RKO (cell line): ENCODE measurements around the gene NOS3.
"Not testable (repeated sequence)": the region's sequence is repeated elsewhere in the genome, so short reads cannot be mapped to it uniquely, and the experiment has no call there.

Experiments
- DNase-seq: peaks from one replicate; pipeline ENCODE4 v3.0.0-alpha.2; 2016; ENCODE audit warnings: low spot score

The NOS3 gene

DNA sequence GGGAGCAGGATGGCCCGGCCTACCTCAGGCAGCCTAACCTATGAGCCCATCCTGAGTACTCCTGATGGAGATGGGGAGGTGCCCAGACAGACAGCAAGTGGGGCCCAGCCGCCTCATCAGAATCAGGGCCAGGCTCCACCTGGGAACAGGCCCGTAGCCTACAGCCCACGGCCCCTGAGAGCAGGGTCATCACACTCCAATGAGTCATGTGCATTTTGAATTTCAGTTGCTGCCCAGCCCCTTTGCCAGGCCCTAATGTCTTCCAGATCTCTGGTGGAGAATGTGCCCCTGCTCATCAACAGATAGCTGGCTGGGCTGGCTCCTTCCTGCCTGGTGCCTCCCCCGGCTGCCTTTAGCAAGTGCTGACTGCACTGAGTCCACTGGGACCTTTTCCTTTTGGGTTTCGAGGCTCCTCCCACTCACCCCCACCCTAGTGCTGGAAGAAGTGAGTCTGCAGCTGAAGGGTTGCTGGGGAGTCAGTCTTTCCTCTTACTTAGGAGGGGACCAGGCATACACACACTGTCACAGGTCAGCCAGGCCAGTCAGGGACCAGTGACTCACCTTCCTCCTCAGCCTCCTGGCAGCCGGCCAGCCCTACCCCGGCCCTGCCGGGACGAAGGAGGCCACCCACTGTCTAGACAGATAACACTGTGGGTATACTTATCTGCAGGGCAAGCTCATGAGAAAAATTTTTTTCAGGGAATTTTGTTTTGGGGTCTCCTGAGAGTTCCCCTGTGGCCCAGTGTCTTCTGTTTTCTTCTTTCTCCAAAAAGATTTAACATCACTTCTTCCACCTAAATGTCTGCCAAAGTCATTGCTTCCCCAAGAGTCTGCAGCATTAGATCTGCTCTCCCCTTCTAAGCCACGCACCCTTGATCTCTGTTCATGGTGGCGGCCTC lies 48.4 kb downstream of the NOS3 start:
- peak; percentile 96 for DNase-seq

- DNase-seq = no peak
Observed at GRCh38 chr7:151039850-151040548, 49.2 kb downstream of the NOS3 start.

- DNase-seq = no peak
Observed at GRCh38 chr7:151040616-151041375, 50.0 kb downstream of the NOS3 start.

GRCh38 chr7:151043449-151043848 lies 52.6 kb downstream of the NOS3 start:
- DNase-seq = not testable (repeated sequence)

GRCh38 chr7:151043959-151044358 lies 53.1 kb downstream of the NOS3 start:
- no peak for DNase-seq

GRCh38 chr7:151045262-151045661 lies 54.4 kb downstream of the NOS3 start:
- DNase-seq = no peak

DNA sequence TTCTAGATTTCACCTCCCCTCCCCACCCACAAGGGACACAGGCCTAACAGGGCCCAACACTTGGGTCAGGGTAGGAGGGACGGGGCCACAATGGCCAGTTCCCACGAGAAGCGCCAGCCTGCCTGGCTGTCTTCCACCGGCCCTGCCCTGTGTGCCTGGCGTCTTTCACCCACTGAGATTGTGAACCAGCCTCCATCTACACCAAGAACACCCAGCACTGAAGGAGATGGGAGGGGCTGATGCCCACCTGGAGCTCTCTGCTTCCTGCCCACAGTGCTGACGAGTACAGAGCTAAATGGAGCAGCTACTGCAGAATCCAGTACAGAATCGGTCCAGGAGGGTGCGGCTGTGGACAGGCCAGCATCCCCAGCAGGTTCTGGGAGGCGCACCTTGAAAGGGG lies 55.1 kb downstream of the NOS3 start:
- DNase-seq = no peak

GRCh38 chr7:151046603-151047573 lies 56.1 kb downstream of the NOS3 start:
- DNase-seq = no peak

DNA sequence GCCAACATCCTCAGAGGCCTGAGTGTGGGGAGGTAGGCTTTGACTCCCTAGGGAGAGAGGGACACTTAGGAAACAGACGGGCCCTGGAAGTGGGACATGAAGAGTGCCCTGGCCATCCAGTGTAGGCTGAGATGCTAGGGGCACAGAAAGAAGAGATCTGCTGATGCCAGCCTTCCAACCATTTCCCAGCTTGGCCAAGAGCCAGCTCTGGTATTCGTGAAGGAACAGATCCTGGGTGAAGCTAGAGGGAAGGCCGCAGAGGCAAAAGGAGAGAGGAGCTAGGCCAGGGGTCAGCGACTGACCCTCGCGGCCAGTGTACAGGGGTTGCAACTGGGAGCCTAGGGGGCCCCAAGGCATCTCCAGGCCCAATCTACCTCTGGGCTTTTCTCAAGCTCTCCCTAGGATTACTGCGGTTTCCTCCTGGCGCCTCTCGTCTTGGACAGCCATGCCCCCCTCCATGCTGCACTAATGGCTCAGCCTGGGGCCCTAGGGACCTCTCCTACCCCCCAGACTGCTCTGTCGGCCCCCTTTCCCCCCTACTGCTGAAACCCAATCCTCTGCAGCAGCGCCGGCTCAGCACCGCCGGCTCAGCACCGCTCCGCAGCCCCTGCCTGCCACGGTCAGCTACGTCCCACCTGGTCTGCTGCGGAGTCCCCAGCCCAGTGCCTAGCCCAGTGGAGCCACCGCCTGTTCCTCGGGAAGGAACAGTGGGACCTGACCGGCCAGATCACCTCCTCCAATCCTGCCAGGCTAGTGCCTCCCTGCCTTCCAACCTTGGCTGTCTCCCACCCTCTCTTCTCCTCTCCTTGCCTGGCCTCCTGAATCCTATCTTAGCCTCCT lies 57.4 kb downstream of the NOS3 start, which contains the start of gene ASIC3:
Gene ASIC3 (plus strand): TSS at position 556 of the 840 bp plus-strand sequence. CDS start 355 bp downstream, outside the sequence.
- DNase-seq = no peak

DNA sequence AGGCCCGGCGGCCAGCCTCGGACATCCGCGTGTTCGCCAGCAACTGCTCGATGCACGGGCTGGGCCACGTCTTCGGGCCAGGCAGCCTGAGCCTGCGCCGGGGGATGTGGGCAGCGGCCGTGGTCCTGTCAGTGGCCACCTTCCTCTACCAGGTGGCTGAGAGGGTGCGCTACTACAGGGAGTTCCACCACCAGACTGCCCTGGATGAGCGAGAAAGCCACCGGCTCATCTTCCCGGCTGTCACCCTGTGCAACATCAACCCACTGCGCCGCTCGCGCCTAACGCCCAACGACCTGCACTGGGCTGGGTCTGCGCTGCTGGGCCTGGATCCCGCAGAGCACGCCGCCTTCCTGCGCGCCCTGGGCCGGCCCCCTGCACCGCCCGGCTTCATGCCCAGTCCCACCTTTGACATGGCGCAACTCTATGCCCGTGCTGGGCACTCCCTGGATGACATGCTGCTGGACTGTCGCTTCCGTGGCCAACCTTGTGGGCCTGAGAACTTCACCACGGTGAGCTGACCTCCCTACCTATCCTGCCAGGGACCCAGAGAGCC lies 58.2 kb downstream of the NOS3 start:
- no peak for DNase-seq

GRCh38 chr7:151051108-151051507 lies 60.3 kb downstream of the NOS3 start:
- no peak for DNase-seq

- DNase-seq = no peak
Observed at GRCh38 chr7:151053096-151053495, 62.3 kb downstream of the NOS3 start.

- no peak for DNase-seq
Observed at GRCh38 chr7:151053751-151054150, 62.9 kb downstream of the NOS3 start.

GRCh38 chr7:151056283-151056665 lies 65.5 kb downstream of the NOS3 start:
- peak; percentile 50 for DNase-seq

GRCh38 chr7:151056666-151057505 lies 66.1 kb downstream of the NOS3 start:
- no peak for DNase-seq

DNA sequence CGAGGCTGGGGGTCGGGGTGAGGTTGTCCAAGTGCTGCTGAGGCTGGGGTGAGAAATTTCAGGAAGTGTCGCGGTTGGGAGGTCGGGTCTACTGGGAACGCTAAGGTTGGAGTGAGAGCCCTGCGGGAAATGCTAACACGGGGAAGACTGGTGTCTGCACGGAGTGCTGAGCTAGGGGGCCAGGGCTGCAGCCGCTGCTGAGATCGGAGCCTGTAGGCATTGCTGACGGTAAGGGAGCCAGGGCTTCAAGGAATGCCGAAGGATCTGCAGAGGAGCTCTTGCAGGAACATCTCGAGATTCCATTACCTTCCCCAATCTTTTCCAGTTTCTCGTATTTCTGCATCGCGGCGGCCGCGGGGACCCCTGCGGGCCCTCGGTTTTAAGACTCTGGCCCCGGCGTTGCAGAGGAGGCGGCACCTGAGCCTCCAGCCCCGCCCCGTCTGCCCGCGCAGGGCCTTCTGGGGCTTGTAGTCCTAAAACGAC lies 66.7 kb downstream of the NOS3 start, which contains the start of gene CDK5:
Gene CDK5 (minus strand): TSS at position 392 of the 483 bp plus-strand sequence. CDS start 49 bp downstream, at position 343.
- DNase-seq = peak; percentile 58

DNA sequence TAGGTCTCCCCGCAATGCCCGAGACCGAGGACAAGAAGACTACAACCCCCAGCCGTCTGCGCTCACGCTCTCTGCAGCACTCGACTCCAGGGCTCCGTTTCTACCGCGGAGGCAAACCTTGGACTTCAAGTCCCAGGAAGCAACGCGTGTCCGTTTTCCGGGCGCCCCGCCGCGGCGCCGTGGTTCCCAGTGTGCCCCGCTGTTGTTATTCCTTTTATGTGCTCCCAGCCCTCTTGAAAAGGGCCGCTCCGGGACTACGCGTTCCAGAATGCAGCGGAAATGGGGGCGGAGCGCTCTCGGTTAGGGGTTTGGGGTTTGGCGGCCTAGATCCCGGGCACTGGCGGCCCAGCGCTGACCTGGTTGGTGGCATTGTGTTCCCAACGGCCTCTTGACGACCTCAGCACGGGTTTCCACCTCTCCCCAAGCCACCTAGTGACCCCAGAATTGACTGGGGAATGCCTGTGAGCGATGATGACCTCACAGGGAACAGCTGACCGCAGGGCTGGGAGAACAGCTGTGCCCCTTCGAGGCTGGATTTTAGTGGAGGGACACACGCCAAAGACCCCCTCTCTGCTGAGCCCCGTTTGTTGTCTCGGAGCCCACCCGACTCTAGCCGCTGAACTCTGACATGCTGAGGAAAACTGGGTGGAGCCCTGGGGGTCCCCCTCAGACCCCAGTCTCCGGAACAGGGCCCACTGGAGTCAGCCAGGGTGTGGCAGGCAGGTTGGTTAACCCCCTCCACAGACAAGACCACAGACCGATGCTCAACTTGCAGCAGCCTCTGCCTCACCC lies 67.4 kb downstream of the NOS3 start:
- peak; percentile 100 for DNase-seq
